GM12873 (cell line): Measurements from ENCODE around the gene LRCH3.

Experiments
- CTCF ChIP-seq: IDR thresholded peaks from 2 replicates; pipeline ENCODE4 v1.5.1; 2012; ENCODE audit warnings: low read depth, mild to moderate bottlenecking, moderate library complexity, low read length, control low read depth; ENCODE audit not compliant: insufficient read depth; ENCODE audit errors: missing control alignments

LRCH3 gene

GRCh38 chr3:197888511-197888910, 97.5 kb downstream of the LRCH3 start:
- TF ChIP-seq CTCF = no peak

- no peak for TF ChIP-seq CTCF
Observed at GRCh38 chr3:197889204-197889930, 98.3 kb downstream of the LRCH3 start.

GRCh38 chr3:197890693-197891092, 99.6 kb downstream of the LRCH3 start:
- no peak for TF ChIP-seq CTCF

GRCh38 chr3:197892162-197892561, 101.1 kb downstream of the LRCH3 start:
- TF ChIP-seq CTCF = no peak

GRCh38 chr3:197896421-197896820, 105.4 kb downstream of the LRCH3 start:
- no peak for TF ChIP-seq CTCF

- TF ChIP-seq CTCF = no peak
Observed at GRCh38 chr3:197899833-197900478, 108.9 kb downstream of the LRCH3 start.

GRCh38 chr3:197901626-197902025, 110.6 kb downstream of the LRCH3 start:
- TF ChIP-seq CTCF = no peak
